HepG2 (cell line): ENCODE measurements around the gene MAPK11. TPM values are rescaled to one million over a fixed set of nuclear protein-coding genes. Genes with fewer than 3 reads are reported as not detected.

Source experiments
- CBX2 ChIP-seq, 2 experiments: fragments of 200-600 bp in 1 of 2; sonication (generic); formaldehyde crosslinking in 1 of 2; IDR thresholded peaks; 2 replicates each; pipeline versions ENCODE4 v1.7.0 to v1.8.1; 2018 to 2022; ENCODE audit warnings: low read depth in 2 of 2, low read length in 1 of 2, mild to moderate bottlenecking in 1 of 2, missing genetic modification reagents in 1 of 2
- CC2D1A ChIP-seq: sonication (generic); formaldehyde crosslinking; IDR thresholded peaks from 2 replicates; pipeline ENCODE4 v1.8.1; 2023; ENCODE audit warnings: mild to moderate bottlenecking, missing genetic modification reagents
- GPN1 ChIP-seq: sonication (generic); formaldehyde crosslinking; IDR thresholded peaks from 2 replicates; pipeline ENCODE4 v1.5.1; 2020; ENCODE audit warnings: missing genetic modification reagents, borderline replicate concordance
- JUN ChIP-seq: sonication (generic); formaldehyde crosslinking; IDR thresholded peaks from 2 replicates; pipeline ENCODE4 v1.4.0; 2020; ENCODE audit warnings: mild to moderate bottlenecking, missing genetic modification reagents
- KLF11 ChIP-seq: IDR thresholded peaks from 2 replicates; pipeline ENCODE4 v1.6.1; 2016; ENCODE audit warnings: missing compliant biosample characterization
- MAZ ChIP-seq, 2 experiments: sonication (generic) in 1 of 2; formaldehyde crosslinking in 1 of 2; IDR thresholded peaks; 2 replicates each; pipeline versions ENCODE4 v1.5.0 to v1.6.1; 2012 to 2020; ENCODE audit warnings: low read depth in 2 of 2, mild to moderate bottlenecking in 2 of 2, borderline replicate concordance in 1 of 2, improper control_type of control experiment in 1 of 2, low read length in 1 of 2, missing genetic modification reagents in 1 of 2, moderate library complexity in 1 of 2
- PLRG1 ChIP-seq: fragments of 450-650 bp; conservative IDR thresholded peaks from 2 replicates; pipeline ENCODE4 v1.6.1; 2016
- POLR2G ChIP-seq: fragments of 200-400 bp; formaldehyde crosslinking; IDR thresholded peaks from 2 replicates; pipeline ENCODE4 v1.6.1; 2018; ENCODE audit warnings: mild to moderate bottlenecking, low read depth, low read length, moderate library complexity
- RBM39 ChIP-seq: fragments of 200-400 bp; formaldehyde crosslinking; IDR thresholded peaks from one replicate; pipeline ENCODE4 v1.6.1; 2018; ENCODE audit warnings: antibody characterized with exemption, mild to moderate bottlenecking, low read depth, low read length; ENCODE audit not compliant: poor library complexity, severe bottlenecking
- RFX3 ChIP-seq: IDR thresholded peaks from 2 replicates; pipeline ENCODE4 v1.6.1; 2016; ENCODE audit warnings: missing biosample characterization, missing genetic modification reagents
- SUZ12 ChIP-seq: fragments of 150-350 bp; IDR thresholded peaks from 2 replicates; pipeline ENCODE4 v1.6.1; 2014; ENCODE audit warnings: low read depth, low read length
- ZNF205 ChIP-seq: IDR thresholded peaks from 2 replicates; pipeline ENCODE4 v1.6.1; 2018; ENCODE audit warnings: missing biosample characterization, missing genetic modification reagents
- ZNF256 ChIP-seq: sonication (generic); formaldehyde crosslinking; conservative IDR thresholded peaks from 2 replicates; pipeline ENCODE4 v1.4.0; 2020; ENCODE audit warnings: missing genetic modification reagents
- ZNF329 ChIP-seq: sonication (generic); formaldehyde crosslinking; IDR thresholded peaks from 2 replicates; pipeline ENCODE4 v1.9.0; 2021; ENCODE audit warnings: low read depth, mild to moderate bottlenecking, missing genetic modification reagents
- ZNF407 ChIP-seq: sonication (generic); formaldehyde crosslinking; IDR thresholded peaks from one replicate; pipeline ENCODE4 v1.5.1; 2020; ENCODE audit warnings: mild to moderate bottlenecking, missing genetic modification reagents; ENCODE audit errors: not compliant biosample characterization
- ZNF782 ChIP-seq: sonication (generic); formaldehyde crosslinking; IDR thresholded peaks from 2 replicates; pipeline ENCODE4 v1.4.0; 2020; ENCODE audit warnings: missing genetic modification reagents, mild to moderate bottlenecking, borderline replicate concordance
- polyA plus RNA-seq, 8 experiments: library from polyadenylated mRNA; depleted of rRNA in 3 of 8; stranded (reverse) in 7 of 8; unstranded in 1 of 8; fragments of >200 nt; fragmentation: Illumina TruSeq in 4 of 8; extraction: Trizol in 4 of 8; gene quantifications; 2 replicates each; pipeline versions ENCODE4 v1.2.1 to v1.2.3, GENCODE V29; 2011 to 2016; ENCODE audit warnings: low read depth in 4 of 8, missing spikeins in 1 of 8, mixed read lengths in 1 of 8; ENCODE audit not compliant: insufficient read depth in 1 of 8
- total RNA-seq, 5 experiments: library from RNA; depleted of rRNA; stranded (reverse); fragments of >200 nt; fragmentation: Illumina TruSeq; extraction: Trizol; gene quantifications; 2 replicates each; pipeline ENCODE4 v1.2.3, GENCODE V29; 2016; ENCODE audit warnings: low read depth in 1 of 5
- TF ChIP-seq, protein P1 (sequence below): sonication (generic); formaldehyde crosslinking; IDR thresholded peaks from 2 replicates; pipeline ENCODE4 v1.8.0; 2022; ENCODE audit warnings: low read depth, missing genetic modification reagents

MAPK11 gene
- total and polyA plus RNA-seq, 2 of the 13 experiments (the other 11 are each of a cell fraction or from before 2014, with no cell fraction given), result 0.15 to 0.17 TPM

DNA sequence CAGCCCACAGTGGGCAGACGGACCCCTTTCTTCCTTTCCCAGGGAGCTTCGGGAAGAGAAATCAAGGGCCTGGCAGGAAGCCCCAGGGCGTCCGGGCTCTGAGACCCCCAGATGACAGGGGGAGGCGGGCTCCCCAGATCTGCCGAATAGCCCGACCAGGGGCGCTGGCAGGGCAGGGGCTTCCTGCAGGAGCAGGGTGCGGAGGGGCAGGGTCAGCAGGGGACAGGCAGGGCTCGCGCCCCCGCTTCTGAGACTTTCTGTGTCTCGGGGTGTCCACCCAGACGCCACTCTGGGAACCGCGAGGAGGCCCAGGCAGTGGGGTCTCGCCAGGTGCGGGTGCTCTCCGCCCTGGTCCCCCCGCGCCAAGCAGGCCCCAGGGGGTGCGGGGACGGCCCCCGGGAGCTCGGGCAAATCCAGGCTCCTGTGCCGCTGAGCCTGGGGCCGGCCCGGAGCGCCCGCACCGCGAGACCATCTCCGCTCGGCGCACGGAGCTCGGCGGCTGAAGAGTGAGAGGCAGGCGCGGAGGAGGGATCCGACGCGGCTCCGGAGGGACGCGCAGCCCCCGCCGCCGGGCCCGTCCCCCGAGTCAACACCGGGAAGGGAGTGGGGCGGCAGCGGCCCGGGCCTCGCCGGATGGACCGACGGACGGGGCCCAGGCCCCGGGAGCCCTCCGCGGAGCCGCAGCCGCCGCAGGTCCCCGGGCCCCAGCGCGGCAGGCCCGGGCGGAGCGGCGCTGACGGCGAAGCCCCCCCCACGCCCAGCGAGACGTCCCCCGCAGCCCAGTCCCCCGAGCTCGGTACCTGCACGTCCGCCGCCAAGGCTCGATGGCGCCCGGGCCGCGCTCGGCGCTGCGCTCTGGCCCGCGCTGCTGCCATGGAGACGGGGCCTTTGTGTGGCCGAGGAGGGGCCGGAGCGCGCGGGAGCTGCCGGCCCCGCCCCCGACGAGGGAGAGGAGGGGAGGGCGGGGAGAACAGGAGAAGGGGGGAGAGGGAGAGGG lies 36.9 kb upstream of the MAPK11 start, which contains the start of gene PLXNB2 (continued):
- TF ChIP-seq MAZ (IDR thresholded peaks at IDR 0.05; ENCODE audit: borderline replicate concordance, low read depth, low read length), result peak; percentile 77; the same call in 1 of the 2 replicates
- TF ChIP-seq MAZ (CRISPR knock-in tag; IDR thresholded peaks at IDR 0.05; ENCODE audit: low read depth), result no peak
- TF ChIP-seq ZNF329 (CRISPR knock-in tag), result no peak
- TF ChIP-seq PLRG1, result no peak
- no peak for TF ChIP-seq RBM39
- peak; percentile 67 for TF ChIP-seq POLR2G
- TF ChIP-seq ZNF782 (CRISPR knock-in tag), result 0 out of 2 replicates have a peak, but pooled peaks have one; percentile 41
- TF ChIP-seq SUZ12, result no peak
- TF ChIP-seq, protein P1, sequence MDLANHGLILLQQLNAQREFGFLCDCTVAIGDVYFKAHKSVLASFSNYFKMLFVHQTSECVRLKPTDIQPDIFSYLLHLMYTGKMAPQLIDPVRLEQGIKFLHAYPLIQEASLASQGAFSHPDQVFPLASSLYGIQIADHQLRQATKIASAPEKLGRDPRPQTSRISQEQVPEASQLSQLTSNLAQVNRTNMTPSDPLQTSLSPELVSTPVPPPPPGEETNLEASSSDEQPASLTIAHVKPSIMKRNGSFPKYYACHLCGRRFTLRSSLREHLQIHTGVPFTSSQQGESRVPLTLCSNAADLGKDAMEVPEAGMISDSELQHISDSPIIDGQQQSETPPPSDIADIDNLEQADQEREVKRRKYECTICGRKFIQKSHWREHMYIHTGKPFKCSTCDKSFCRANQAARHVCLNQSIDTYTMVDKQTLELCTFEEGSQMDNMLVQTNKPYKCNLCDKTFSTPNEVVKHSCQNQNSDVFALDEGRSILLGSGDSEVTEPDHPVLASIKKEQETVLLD (CRISPR knock-in tag), result peak; percentile 31; the same call in 1 of the 2 replicates
- no peak for TF ChIP-seq CC2D1A (CRISPR knock-in tag)
- TF ChIP-seq GPN1 (CRISPR knock-in tag), result no peak
- TF ChIP-seq ZNF256 (CRISPR knock-in tag), result no peak
- TF ChIP-seq KLF11 (CRISPR knock-in tag), result no peak
- peak; percentile 61 for TF ChIP-seq RFX3
- no peak for TF ChIP-seq ZNF205
- no peak for TF ChIP-seq ZNF407 (CRISPR knock-in tag)
- no peak for TF ChIP-seq CBX2 (IDR thresholded peaks at IDR 0.05; ENCODE audit: low read depth, low read length)
- TF ChIP-seq CBX2 (CRISPR knock-in tag; IDR thresholded peaks at IDR 0.05; ENCODE audit: low read depth), result no peak
- TF ChIP-seq JUN (CRISPR knock-in tag), result no peak
